H1 (cell line): ENCODE measurements around the gene RFK. TPM values are rescaled to one million over a fixed set of nuclear protein-coding genes. Genes with fewer than 3 reads are reported as not detected.

Experiments used
- CTCF ChIA-PET: fragments of 300-600 bp; sonication (Branson Sonifier 250); formaldehyde crosslinking; loops from one replicate; lab custom pipeline; 2021; ENCODE audit not compliant: partially characterized antibody; lab: Charles Lee
- POLR2A ChIA-PET: fragments of 300-600 bp; sonication (Branson Sonifier 250); formaldehyde crosslinking; loops from one replicate; lab custom pipeline; 2021; ENCODE audit warnings: inconsistent platforms; ENCODE audit not compliant: partially characterized antibody; lab: Charles Lee
- DNase-seq, 2 experiments: peaks; one replicate each; pipeline versions ENCODE4 v3.0.0 to v3.0.0-alpha.2; 2010 to 2022; ENCODE audit warnings: low spot score in 2 of 2, low read depth in 1 of 2, mixed read lengths in 1 of 2
- FAIRE-seq: peaks from 2 replicates; lab custom pipeline; 2011; peaks lifted over from hg19 to GRCh38; lab: Jason Lieb, UNC
- H2AFZ ChIP-seq: 2 replicates; pipeline ENCODE4 v1.8.1; 2012; ENCODE audit warnings: low read length, inconsistent platforms
- H2AK5ac ChIP-seq: 2 replicates; pipeline ENCODE4 v1.6.1; 2013; ENCODE audit warnings: low read depth, low read length
- H2BK120ac ChIP-seq: replicated peaks from 2 replicates; pipeline ENCODE3; 2013; ENCODE audit warnings: low read depth, low read length, inconsistent platforms
- H2BK12ac ChIP-seq: 2 replicates; pipeline ENCODE4 v1.6.1; 2013; ENCODE audit warnings: low read depth, low read length
- H2BK15ac ChIP-seq: 2 replicates; pipeline ENCODE4 v1.6.1; 2013; ENCODE audit warnings: low read length
- H2BK20ac ChIP-seq: 2 replicates; pipeline ENCODE4 v1.6.1; 2013; ENCODE audit warnings: low read length
- H2BK5ac ChIP-seq: 2 replicates; pipeline ENCODE4 v1.6.1; 2013; ENCODE audit warnings: low read depth, low read length
- H3K14ac ChIP-seq: 2 replicates; pipeline ENCODE4 v1.6.1; 2013; ENCODE audit warnings: inconsistent platforms; ENCODE audit not compliant: insufficient read length
- H3K18ac ChIP-seq: 2 replicates; pipeline ENCODE4 v1.6.1; 2013; ENCODE audit warnings: low read length; ENCODE audit errors: extremely low read depth
- H3K23ac ChIP-seq: 2 replicates; pipeline ENCODE4 v1.6.1; 2013; ENCODE audit warnings: inconsistent platforms; ENCODE audit not compliant: insufficient read length
- H3K23me2 ChIP-seq: 2 replicates; pipeline ENCODE4 v1.6.1; 2013; ENCODE audit warnings: low read depth, low read length
- H3K27ac ChIP-seq: 2 replicates; pipeline ENCODE4 v1.6.1; 2011; ENCODE audit warnings: low read depth, low read length, inconsistent platforms
- H3K27me3 ChIP-seq, 4 experiments: replicated peaks in 1 of 4; 1 replicate in 1 of 4; 2 replicates in 3 of 4; pipeline versions ENCODE4 v1.6.1 to v1.8.1; 2011 to 2013; ENCODE audit warnings: low read length in 3 of 4, mild to moderate bottlenecking in 3 of 4, inconsistent platforms in 2 of 4, mixed read lengths in 2 of 4, moderate library complexity in 1 of 4; ENCODE audit not compliant: control insufficient read depth in 3 of 4, insufficient read depth in 3 of 4; ENCODE audit errors: extremely low read depth in 1 of 4
- H3K36me3 ChIP-seq, 4 experiments: 2 replicates each; pipeline versions ENCODE4 v1.6.1 to v1.8.1; 2011 to 2013; ENCODE audit warnings: mild to moderate bottlenecking in 4 of 4, low read length in 3 of 4, moderate library complexity in 2 of 4, control low read depth in 1 of 4, inconsistent platforms in 1 of 4; ENCODE audit not compliant: insufficient read depth in 4 of 4, control insufficient read depth in 2 of 4
- H3K4ac ChIP-seq: replicated peaks from 2 replicates; pipeline ENCODE3; 2013; ENCODE audit warnings: low read length, low read depth, mixed read lengths, inconsistent platforms; ENCODE audit not compliant: insufficient read length
- H3K4me1 ChIP-seq, 4 experiments: replicated peaks in 1 of 4; 1 replicate in 1 of 4; 2 replicates in 3 of 4; pipeline versions ENCODE4 v1.6.1 to v1.8.1; 2011 to 2013; ENCODE audit warnings: low read length in 3 of 4, inconsistent platforms in 2 of 4, mixed read lengths in 1 of 4; ENCODE audit not compliant: insufficient read depth in 4 of 4, control insufficient read depth in 3 of 4
- H3K4me2 ChIP-seq, 2 experiments: 2 replicates each; pipeline versions ENCODE4 v1.6.1 to v1.8.1; 2011 to 2013; ENCODE audit warnings: low read depth in 2 of 2, low read length in 2 of 2, control low read depth in 1 of 2, inconsistent platforms in 1 of 2, mild to moderate bottlenecking in 1 of 2; ENCODE audit not compliant: insufficient read depth in 1 of 2
- H3K4me3 ChIP-seq, 4 experiments: fragments of 200-600, 300-600 bp in 1 of 4; sonication (generic), shearing (Covaris generic), sonication (Bioruptor Twin) in 1 of 4; 2 replicates each; pipeline versions ENCODE4 v1.5.1 to v1.8.1; 2011 to 2016; ENCODE audit warnings: low read length in 4 of 4, low read depth in 3 of 4, control low read depth in 2 of 4, inconsistent platforms in 2 of 4, mild to moderate bottlenecking in 2 of 4, mixed read lengths in 1 of 4, moderate library complexity in 1 of 4; ENCODE audit not compliant: insufficient read depth in 2 of 4; ENCODE audit errors: extremely low read depth in 1 of 4
- H3K56ac ChIP-seq: replicated peaks from 2 replicates; pipeline ENCODE3; 2013; ENCODE audit warnings: low read depth, mild to moderate bottlenecking, mixed read lengths, low read length, inconsistent platforms; ENCODE audit not compliant: insufficient read length
- H3K79me1 ChIP-seq: 2 replicates; pipeline ENCODE4 v1.6.1; 2013; ENCODE audit warnings: low read depth, low read length, control low read depth
- H3K79me2 ChIP-seq, 2 experiments: 2 replicates each; pipeline versions ENCODE4 v1.6.1 to v1.8.1; 2012 to 2013; ENCODE audit warnings: low read length in 2 of 2, mild to moderate bottlenecking in 2 of 2, inconsistent platforms in 1 of 2; ENCODE audit not compliant: insufficient read depth in 2 of 2, control insufficient read depth in 1 of 2
- H3K9ac ChIP-seq, 4 experiments: replicated peaks in 1 of 4; 1 replicate in 1 of 4; 2 replicates in 3 of 4; pipeline versions ENCODE4 v1.6.1 to v1.8.1; 2011 to 2013; ENCODE audit warnings: low read depth in 3 of 4, low read length in 3 of 4, control low read depth in 2 of 4, mild to moderate bottlenecking in 2 of 4, moderate library complexity in 2 of 4, inconsistent platforms in 1 of 4; ENCODE audit errors: extremely low read depth in 1 of 4
- H3K9me3 ChIP-seq, 2 experiments: 2 replicates each; pipeline versions ENCODE4 v1.6.1 to v1.8.1; 2012 to 2013; ENCODE audit warnings: mild to moderate bottlenecking in 2 of 2, moderate library complexity in 2 of 2, control low read depth in 1 of 2, inconsistent platforms in 1 of 2, low read depth in 1 of 2, low read length in 1 of 2, mixed read lengths in 1 of 2; ENCODE audit not compliant: insufficient read depth in 2 of 2
- H4K20me1 ChIP-seq, 2 experiments: replicated peaks in 1 of 2; 2 replicates each; pipeline versions ENCODE3 to v1.8.1; 2011 to 2013; ENCODE audit warnings: inconsistent platforms in 2 of 2, low read length in 2 of 2, mild to moderate bottlenecking in 1 of 2; ENCODE audit not compliant: insufficient read depth in 2 of 2, control insufficient read depth in 1 of 2
- H4K5ac ChIP-seq: 2 replicates; pipeline ENCODE4 v1.6.1; 2013; ENCODE audit warnings: low read length, low read depth, mixed read lengths, inconsistent platforms; ENCODE audit not compliant: insufficient read length
- H4K8ac ChIP-seq: 2 replicates; pipeline ENCODE4 v1.8.0; 2013; ENCODE audit warnings: mild to moderate bottlenecking, moderate library complexity, low read length, inconsistent platforms; ENCODE audit not compliant: insufficient read depth; ENCODE audit errors: extremely low read depth
- H4K91ac ChIP-seq: replicated peaks from 2 replicates; pipeline ENCODE3; 2013; ENCODE audit warnings: low read length, mixed read lengths, inconsistent platforms; ENCODE audit not compliant: insufficient read length
- TAF7 ChIP-seq: optimal IDR thresholded peaks from 2 replicates; pipeline ENCODE3; 2011; ENCODE audit warnings: low read depth, mild to moderate bottlenecking, inconsistent platforms, low read length, moderate library complexity, borderline replicate concordance
- WGBS, 2 experiments: shearing (Covaris generic) in 1 of 2; methylation state at CpG; one replicate each; pipeline versions ENCODE4 v1.1.6 to v1.1.7; 2013 to 2015; ENCODE audit warnings: low lambda C conversion rate in 2 of 2, mixed read lengths in 2 of 2, inconsistent platforms in 1 of 2, low coverage in 1 of 2, missing lambda C conversion rate in 1 of 2; ENCODE audit not compliant: insufficient replicate concordance in 2 of 2, insufficient coverage in 1 of 2, insufficient read length in 1 of 2; ENCODE audit errors: extremely low coverage in 1 of 2, missing lambda C conversion rate in 1 of 2; 5-methylcytosine and 5-hydroxymethylcytosine counted together
- polyA plus RNA-seq, 7 experiments: library from polyadenylated mRNA; depleted of rRNA in 3 of 7; stranded (reverse) in 5 of 7; unstranded in 2 of 7; fragments of >200 nt in 5 of 7; fragments of 200-250 nt in 2 of 7; gene quantifications; 1 replicate in 5 of 7; 2 replicates in 1 of 7; 4 replicates in 1 of 7; pipeline versions ENCODE4 v1.2.1 to v1.2.3, GENCODE V29; 2011 to 2013; ENCODE audit warnings: missing spikeins in 2 of 7, mixed read lengths in 2 of 7
- total RNA-seq: library from RNA; stranded (reverse); fragmentation: NEBNext Ultra II Directional; extraction: Animal tissue kit (Norgen Biotek cat#: 25700); gene quantifications from 2 replicates; pipeline ENCODE4 v1.2.1, GENCODE V29; 2021

The RFK gene
- total and polyA plus RNA-seq, 2 of the 8 experiments (the other 6 are each of a cell fraction or from before 2014, with no cell fraction given) = 4.3 to 10.6 TPM

GRCh38 chr9:76401176-76401575, 7.0 kb upstream of the RFK start:
- no peaks in the 10 kb centered on the region for H4K20me1 ChIP-seq
- no peak overlapping the region for H3K27ac ChIP-seq
- POLR2A ChIA-PET = interaction anchor here (0.8 to 1.2 kb wide), 2 partner anchors 8 to 14 kb away, joined by 3 to 4 read pairs; no protein-coding TSS in a partner anchor
- no peaks in the 10 kb centered on the region for H3K79me2 ChIP-seq
- H3K4ac ChIP-seq = no peak overlapping the region
- H3K14ac ChIP-seq = no peak overlapping the region
- H3K23ac ChIP-seq = no peak overlapping the region
- H3K4me1 ChIP-seq = peaks cover 0 to 3% (median 0%) of the 10 kb centered on the region in 4 experiments; a peak in 2 of 7 replicates
- no peak overlapping the region for H3K18ac ChIP-seq
- H3K79me1 ChIP-seq = no peaks in the 10 kb centered on the region
- DNase-seq = no peak
- no peak overlapping the region for H3K4me2 ChIP-seq
- H3K9me3 ChIP-seq = no peaks in the 10 kb centered on the region
- H2BK120ac ChIP-seq = no peak overlapping the region
- no peak overlapping the region for H4K91ac ChIP-seq
- H2AK5ac ChIP-seq = no peak overlapping the region
- no peaks in the 10 kb centered on the region for H3K23me2 ChIP-seq
- no peak overlapping the region for H2BK15ac ChIP-seq
- 85% methylated on average over 2 of the region's 2 CpGs; no CpG with 5 or more reads in 1 of the 2 experiments for WGBS, 2 experiments
- no peak overlapping the region for H4K8ac ChIP-seq
- H3K36me3 ChIP-seq = no peaks in the 10 kb centered on the region; a peak in 2 of 8 replicates
- no peak for FAIRE-seq
- no peak overlapping the region for H3K56ac ChIP-seq
- H3K9ac ChIP-seq = no peak overlapping the region
- H3K4me3 ChIP-seq = no peak overlapping the region
- H2BK20ac ChIP-seq = no peak overlapping the region
- no peak for TF ChIP-seq TAF7
- TF ChIP-seq, all 59 proteins: peak for 0
- no peak overlapping the region for H4K5ac ChIP-seq
- no peaks in the 10 kb centered on the region for H3K27me3 ChIP-seq
- no peak overlapping the region for H2BK5ac ChIP-seq
- no peak overlapping the region for H2AFZ ChIP-seq
- CTCF ChIA-PET = interaction anchor here (0.6 to 2.0 kb wide), 7 partner anchors 8 to 304 kb away, joined by 3 to 7 read pairs (median 3); no protein-coding TSS in a partner anchor
- H2BK12ac ChIP-seq = no peak overlapping the region
